ENCODE measurements around the gene RMDN2. TPM values are rescaled to one million over a fixed set of nuclear protein-coding genes. Genes with fewer than 3 reads are reported as not detected.

Gene RMDN2
- total and polyA plus RNA-seq, 9 of the 15 experiments (the other 6 are each of a cell fraction or from before 2014, with no cell fraction given) = 1.5 to 4.3 (median 2.3) TPM

GRCh38 chr2:37993143-37993542 is 68.1 kb downstream of the RMDN2 start (continued):
- no peak for TF ChIP-seq ZBTB40 (IDR thresholded peaks at IDR 0.05)
- no peak for TF ChIP-seq ZBTB40 (CRISPR knock-in tag; IDR thresholded peaks at IDR 0.05)
- TF ChIP-seq SMAD4 (CRISPR knock-in tag; conservative IDR thresholded peaks at IDR 0.05) = no peak
- 0 out of 4 replicates have a peak, but pooled peaks of 1 of the 2 experiments have one; percentile 4 for TF ChIP-seq RAD21 (CRISPR knock-in tag; conservative IDR thresholded peaks at IDR 0.05 in 1 of 2, IDR thresholded peaks at IDR 0.05 in 1 of 2)
- no peak for TF ChIP-seq NCOA1 (IDR thresholded peaks at IDR 0.05; ENCODE audit: low read depth)
- TF ChIP-seq CTCF (IDR thresholded peaks at IDR 0.05 in 2 of 3, conservative IDR thresholded peaks at IDR 0.05 in 1 of 3; ENCODE audit: insufficient read depth in 2 of 3, low read depth in 1 of 3, low read length in 3 of 3) = 0 out of 6 replicates have a peak, but pooled peaks of 1 of the 3 experiments have one; percentile 18
- no peak for TF ChIP-seq MXD1 (CRISPR knock-in tag; IDR thresholded peaks at IDR 0.05; ENCODE audit: borderline replicate concordance, poor library complexity, severe bottlenecking)

Data from K562 (cell line).